IPS-NIHi11 (cell line): ENCODE measurements around the gene RAP1GAP2.

Source experiments
- DNase-seq: peaks from one replicate; pipeline ENCODE4 v3.0.0; 2012; ENCODE audit warnings: mixed read lengths, low spot score

RAP1GAP2 gene

DNA sequence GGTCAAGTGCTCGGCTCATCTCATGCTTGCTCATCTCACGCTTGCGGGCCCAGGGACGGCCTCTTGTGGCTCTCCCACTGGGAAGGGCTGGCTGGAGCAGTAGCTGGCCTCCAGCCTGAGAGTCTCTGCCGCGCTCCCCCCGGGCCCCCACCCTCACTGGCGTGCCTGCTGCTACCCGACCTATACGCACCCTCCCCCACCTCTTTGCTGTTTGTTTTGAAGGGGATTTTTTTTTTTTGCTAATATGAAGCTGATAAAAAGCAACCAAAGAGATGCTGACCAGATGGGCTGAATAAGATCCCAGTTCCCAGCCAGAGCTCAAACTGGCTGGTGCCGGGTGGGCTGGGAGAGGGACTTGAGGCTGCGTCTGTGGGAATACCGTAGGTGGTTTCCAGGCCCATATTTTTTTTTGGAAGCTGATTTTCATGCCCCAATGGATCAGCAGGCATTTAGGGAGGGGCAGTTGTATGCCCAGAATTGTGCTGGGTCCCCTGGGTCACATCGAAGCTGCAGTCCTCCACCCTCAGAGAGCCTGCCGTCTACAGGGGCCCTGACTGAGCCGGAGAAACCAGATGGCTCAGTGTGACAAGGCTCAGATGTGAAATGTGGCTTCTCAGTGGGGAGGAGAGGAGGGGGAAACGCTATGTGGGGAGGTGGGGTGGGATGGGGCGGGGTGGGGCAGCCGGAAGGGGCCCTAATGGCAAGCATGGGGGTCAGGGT, 115.0 kb downstream of the RAP1GAP2 start:
- no peak for DNase-seq

DNA sequence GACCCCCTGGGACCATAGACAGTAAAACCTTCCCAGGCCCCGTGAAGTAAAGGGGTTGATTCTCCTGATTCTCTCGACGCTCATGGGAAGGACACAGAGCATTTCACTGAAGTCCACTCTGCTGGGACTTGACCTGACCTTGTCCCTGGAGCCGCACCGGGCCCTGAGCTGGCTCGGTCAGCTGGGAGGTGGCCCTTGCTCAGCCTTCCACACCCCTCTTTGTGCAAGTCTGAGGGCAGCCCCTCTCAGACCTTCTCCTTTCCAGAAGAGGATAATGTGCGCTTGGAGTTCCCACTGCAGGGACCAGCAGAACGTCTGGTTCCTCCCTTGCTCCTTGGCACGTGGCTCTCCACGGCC, 115.5 kb downstream of the RAP1GAP2 start:
- no peak for DNase-seq

DNA sequence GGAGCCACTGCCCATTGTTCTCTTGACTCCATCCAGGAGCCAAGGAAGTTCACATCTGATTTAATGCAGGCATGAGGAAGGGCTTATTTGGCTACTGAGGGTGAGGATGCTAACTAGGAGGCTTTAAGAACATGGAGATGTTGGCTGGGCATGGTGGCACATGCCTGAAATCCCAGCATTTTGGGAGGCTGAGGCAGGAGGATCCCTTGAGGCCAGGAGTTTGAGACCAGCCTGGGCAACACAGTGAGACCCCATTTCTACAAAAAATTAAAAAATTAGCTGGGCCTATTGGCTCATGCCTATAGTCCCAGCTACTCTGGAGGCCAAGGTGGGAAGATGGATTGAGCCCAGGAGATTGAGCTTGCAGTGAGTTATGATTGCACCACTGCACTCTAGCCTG, 116.5 kb downstream of the RAP1GAP2 start:
- no peak for DNase-seq

DNA sequence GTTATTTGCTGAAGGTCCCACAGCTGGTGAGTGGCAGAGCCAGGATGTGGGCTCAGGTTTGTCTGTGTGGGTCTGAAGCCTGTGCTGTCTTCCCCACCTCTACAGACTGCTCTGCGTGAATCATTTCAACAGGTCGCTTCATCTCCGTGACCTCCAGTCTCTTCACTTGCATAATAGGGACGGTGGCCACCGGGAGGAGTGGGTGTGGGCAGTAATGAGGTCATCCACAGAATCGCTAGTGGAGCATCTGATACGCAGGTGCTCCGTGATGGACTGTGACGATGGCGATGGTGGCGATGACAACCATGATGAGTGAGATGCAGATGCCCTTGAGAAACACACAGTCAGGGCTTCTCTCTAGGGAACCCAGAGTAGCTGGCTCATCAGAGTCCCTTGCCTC, 120.2 kb downstream of the RAP1GAP2 start:
- DNase-seq = no peak

DNA sequence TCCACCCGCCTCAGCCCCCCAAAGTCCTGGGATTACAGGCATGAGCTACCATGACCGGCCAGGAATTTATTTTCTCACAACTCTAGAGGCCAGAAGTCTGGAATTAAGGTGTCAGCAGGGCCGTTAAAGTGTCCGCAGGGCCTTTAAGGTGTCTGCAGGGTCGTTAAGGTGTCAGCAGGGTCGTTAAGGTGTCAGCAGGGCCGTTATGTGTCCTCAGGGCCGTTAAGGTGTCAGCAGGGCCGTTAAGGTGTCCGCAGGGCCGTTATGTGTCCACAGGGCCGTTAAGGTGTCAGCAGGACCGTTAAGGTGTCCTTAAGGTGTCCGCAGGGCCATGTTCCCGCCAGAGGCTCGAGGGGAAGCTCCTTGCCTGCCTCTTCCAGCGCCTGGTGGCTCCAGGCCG, 125.2 kb downstream of the RAP1GAP2 start:
- DNase-seq = no peak

DNA sequence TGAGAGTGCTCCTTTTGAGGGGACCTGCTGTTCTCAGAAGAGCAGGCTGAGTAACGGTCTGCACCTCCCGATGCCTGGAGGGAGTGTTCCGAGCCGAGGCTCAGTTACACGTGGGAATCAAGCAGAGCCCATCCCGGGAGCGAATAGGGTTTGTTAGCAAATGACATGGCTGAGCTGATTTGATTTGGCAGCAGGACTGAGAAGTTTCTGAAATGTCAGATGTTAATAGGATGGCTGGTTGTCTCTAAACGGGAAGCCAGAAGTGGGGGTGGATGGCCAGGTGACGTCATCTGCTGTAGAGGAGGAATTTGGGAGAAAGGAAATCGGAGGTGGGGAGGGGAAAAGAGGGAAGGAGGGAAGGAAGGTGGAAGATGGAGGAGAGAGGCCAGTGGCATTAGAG, 128.0 kb downstream of the RAP1GAP2 start:
- peak; percentile 44 for DNase-seq

DNA sequence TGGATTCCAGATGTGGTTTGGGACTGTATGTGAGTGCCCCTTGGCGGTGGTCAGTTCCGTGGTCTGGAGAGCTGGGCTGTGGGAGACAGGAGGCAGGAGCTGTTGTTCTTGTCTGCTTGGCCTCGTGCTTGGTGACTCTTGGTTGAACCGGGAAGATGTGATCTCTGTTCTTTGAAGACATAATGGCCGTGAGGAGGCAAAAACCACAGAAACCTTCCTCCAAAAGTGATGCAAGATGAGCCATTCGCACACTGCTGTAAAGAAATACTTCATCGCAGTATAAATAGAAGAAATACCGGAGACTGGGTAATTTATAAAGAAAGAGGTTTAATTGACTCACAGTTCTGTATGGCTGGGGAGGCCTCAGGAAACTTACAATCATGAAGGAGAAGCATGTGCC, 128.8 kb downstream of the RAP1GAP2 start:
- DNase-seq = no peak

DNA sequence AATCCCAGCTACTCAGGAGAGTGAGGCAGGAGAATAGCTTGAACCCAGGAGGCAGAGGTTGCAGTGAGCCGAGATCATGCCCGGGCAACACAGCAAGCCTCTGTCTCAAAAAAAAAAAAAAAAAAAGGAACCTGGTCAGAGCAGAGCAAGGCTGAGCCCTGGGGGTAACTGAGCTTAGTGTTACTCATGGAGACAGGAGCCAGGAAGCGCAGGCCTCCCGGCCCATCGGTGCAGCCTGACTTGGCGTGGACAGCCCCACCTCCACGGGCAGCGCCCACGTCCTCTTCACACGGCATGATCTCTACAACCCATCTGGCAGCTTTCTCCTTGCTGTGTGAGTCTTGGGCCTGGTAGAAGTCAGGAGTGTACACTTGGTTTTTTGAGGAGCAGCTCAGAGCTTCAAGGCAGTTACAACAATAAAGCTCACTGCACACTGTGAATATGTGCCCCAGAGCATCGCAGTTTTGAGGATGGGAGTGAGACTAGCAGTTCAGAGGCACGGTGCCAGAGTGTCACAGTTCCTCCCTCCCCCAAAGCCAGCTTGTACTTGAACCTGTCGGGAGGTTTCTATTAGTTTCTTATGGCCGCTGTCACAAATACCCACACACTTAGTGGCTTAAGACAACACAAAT, 129.9 kb downstream of the RAP1GAP2 start:
- DNase-seq = no peak

DNA sequence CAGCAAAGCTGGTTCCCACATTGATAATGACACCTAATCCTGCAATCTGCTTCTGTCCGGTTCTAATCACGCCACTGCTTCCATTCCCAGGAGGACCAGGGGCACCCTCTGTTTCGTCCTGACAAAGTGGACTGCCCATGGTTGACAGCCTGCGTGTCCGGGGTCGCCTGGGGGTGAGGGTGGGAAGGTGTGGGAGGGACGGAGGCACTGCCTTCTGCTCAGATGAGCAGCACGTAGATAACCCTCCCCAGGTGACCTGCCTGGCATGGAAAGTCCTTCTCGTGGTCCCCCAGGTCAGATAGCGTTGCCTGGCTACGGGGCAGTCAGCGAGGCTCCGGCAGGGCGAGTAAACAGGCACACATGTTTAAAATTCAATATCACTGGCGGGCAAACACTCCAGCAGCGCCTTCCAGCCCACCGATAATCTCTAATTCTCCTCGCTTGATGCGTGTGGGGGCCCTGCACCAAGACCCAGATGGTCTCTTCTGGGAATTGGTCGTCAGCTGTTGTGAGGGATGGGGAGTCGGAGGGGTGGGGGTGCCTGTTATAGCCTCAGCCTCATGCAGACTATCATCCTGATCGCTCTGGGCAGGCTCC, 132.2 kb downstream of the RAP1GAP2 start:
- no peak for DNase-seq

DNA sequence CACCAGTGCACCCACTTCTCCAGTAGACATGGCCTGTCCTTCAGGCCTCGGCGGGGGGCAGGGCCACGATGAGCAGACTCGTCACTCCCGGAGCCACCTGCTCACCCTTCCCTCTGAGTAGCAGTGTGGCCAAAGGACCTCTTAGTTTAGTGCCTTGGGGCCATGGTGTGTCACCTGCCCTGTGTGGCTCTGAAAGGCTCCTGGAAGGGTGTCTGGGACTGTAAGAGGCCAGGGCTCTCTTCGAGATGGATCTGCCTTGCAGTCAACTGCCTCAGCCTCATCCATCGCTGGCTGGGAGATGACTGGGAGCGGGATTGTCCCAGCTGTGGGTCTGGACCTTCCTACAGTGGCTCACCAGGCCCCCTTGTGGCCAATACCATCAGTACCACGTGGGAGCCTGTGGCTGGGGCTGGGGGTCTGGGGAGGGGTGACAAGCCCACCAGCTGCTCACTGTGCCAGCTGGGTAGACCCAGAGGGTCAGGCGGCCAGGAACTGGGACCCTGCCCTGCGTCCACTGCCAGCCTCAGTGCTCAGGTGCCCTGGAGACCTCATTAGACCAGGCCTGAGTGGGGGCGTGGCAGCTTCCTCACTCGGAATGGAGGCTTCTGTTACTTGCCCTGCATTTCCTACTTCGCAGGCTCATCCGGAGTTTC, 133.8 kb downstream of the RAP1GAP2 start:
- DNase-seq = peak; percentile 88

DNA sequence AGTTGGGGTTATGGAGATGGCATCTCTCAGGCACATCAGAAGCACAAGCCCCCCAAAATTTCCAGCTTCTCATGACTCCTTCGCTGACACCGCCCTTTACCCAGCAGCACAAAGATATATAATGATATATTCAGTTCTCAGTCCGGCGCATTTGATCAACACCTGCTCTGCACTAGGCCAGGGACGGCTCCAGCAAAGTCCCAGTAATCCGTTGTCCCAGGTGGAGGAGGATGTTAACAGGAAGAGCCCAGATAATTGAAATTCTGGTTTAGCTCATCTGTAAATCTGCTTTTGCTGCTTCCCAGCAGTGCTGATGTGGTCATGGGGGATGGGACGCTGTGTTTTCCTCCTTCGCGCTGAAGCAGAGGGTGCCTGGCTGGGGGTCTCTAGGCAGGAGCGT, 135.6 kb downstream of the RAP1GAP2 start:
- DNase-seq = no peak

DNA sequence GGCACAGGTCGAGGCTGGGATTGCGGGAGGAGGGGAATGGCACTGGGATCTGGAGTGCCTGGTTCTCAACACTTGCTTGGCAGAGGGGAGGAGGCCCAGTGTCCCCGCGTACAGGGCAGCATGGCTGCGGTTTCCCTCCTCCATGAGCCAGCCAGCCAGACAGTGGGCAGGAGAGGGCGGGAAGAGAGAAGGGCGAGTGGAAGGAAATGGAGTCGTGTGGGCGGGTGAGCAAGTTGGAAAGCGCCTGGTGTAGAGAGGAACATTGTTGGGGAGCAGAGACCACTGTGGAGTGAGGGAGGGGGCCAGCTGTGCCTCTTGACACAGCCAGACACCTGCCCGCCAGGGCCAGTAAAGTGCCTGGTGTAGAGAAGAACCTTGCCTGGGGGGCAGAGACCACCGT, 136.7 kb downstream of the RAP1GAP2 start:
- DNase-seq = no peak

DNA sequence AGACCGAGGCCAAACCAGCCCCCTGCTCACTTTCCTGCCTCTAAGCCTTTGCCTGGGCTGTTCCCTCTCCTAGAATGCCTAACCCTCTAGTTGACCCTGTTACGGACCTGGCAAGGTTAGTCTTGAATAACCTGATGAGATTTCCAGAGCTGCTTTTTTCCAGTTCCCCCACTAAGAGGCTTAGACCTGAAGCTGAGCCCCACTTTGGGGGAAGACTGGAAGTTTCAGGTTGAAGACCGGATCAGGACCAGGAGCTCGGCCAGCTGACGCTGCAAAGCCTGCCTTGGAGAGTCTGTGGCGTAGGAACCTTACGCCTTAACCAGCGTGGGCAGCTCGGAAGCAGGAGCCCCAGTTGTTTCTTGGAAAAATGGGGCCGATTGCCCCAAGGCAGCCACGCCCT, 137.4 kb downstream of the RAP1GAP2 start:
- no peak for DNase-seq

DNA sequence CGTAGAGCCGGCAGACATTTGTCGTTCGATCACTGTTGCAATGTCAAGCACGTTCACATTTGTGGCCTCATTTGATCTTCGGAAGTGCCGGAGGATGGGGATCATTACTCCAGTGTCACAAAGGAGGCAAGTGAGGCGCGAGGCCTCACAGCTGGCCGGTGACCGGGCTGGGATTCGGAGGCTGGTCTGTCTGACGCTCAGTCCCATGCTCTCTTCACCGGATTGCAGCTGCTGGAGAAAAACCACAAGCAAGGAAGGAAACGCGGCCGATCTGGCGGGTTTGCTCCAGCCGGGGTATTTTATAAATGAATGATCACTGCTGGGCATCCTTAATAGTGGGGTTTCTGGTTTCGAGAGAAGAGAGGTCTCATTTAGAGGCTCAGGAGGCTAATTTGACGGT, 139.4 kb downstream of the RAP1GAP2 start:
- no peak for DNase-seq

DNA sequence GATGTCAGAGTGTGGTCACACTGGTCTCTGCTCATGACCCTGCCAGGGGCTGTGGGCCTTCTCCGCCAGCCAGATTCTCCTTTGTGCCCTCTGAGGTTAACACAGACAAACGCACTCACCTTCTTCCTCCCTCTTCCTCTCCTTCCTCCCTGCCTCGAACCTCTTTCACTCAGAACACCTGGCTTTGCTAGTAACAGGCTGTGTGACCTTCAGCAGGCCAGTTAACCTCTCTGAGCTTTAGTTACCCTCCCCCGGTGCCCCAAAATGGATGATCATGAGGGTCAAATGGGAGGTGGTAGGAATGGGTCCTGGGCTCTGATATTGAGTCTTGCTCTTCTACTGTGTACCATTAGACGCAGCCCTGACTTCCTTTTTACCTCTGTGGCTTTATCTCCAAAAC, 140.1 kb downstream of the RAP1GAP2 start:
- DNase-seq = no peak

DNA sequence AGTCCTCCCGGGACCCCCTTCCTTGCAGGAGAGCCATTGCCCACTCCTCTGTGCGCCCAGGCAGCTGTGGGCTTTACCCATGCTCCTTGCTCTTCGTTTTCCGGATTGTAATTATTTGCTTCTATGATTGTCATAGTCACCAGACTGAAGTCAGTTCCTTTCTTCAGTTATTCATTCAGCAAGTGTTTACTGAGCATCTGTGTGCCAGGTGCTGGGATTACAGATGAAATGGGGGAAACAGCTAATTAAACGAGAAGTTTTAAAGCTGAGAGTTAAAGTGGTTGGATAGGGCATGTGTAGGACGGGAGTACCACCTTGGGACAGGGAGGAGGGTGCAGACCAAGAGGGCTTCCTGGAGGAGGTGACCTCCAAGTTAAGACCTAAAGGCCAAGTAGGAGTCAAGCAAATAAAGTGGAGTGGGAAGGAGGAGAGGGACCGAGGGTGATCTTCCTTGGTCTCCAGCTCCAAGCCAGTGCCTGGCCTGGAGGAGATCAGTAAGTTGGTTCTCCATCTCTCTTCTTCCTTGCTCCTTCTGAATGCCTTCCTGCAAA, 140.6 kb downstream of the RAP1GAP2 start:
- no peak for DNase-seq

DNA sequence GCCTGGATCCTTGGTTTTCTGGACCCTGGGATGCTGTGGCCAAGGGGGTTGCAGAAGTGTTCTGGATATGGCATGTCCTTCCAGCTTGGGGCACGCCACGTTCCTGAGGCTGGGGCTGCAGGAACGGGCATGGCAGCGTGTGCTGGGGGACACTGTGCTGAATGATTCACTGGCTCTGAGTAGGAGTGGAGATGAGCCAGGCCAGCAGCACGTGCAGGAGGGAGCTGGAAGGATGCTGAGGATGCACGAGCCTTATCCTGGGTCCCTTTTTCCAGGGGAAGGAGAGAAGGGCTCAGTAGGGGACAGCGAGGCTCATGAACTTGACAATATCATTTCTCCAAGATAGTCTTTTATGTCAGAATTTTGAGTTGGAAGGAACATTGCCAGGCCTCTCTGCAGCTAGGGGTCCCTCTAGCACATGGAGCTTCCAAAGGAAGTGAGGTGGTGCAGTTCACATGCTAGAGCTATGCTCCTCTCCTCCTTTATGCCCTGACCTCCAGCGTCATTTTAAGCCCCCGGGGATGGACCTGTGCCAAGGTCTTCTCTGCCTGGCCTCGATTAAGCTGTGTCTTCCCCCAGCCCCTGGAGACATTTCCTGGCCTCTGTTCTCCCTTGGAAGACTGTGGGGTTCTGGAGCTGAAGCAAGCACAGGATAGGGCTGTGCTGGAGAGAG, 141.2 kb downstream of the RAP1GAP2 start:
- DNase-seq = no peak

DNA sequence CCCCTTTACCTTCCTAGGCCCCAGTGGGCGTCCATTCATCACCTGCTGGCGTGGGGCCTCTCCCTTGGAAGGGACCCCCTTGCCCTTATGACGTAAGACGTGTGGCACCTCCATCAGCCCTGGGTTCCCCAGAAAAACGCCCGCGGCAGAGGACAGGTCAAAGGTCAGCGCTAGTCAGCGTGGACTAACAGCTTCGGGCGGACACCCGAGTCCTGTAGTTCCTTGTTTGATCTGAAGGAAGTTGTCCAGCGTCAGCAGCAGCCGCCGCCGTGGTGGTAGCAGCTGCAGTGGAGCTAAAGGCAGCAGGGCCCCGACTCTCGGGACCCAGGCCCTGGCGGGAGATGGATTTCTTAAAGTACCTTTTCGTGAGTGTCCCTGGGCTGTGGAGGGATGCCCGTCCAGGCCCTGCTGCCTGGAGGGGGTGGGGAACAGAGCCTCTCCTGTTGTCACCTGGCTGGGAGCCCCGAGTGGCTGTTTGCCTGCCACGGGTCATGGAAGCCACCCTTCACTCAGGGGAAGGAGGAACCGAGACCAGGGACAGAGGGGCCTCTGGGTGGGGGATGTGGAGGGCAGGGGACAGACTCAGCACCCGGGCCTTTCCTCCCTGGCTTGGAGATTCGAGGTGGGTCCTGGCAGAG, 143.6 kb downstream of the RAP1GAP2 start:
- DNase-seq = no peak

DNA sequence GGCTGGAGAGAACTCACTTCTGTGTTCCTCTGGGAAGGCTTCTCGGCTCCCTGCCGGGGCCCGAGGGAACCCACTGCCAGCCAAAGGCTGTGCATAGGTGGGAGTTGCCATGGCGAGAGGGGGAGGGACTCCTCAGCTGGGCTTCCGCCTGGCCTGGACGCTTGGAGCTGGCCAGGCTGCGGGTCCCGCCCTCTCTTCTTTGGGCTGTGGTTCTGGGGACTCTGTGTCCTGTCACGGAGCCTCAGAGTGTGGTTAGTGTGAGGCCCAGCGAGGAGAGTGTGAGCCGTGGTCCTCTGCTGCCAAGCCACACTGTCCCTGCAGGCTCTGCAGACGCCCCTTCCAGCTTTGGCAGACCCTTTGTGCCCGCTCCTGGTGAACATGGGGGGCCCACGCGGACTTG, 144.1 kb downstream of the RAP1GAP2 start:
- DNase-seq = peak; percentile 85

DNA sequence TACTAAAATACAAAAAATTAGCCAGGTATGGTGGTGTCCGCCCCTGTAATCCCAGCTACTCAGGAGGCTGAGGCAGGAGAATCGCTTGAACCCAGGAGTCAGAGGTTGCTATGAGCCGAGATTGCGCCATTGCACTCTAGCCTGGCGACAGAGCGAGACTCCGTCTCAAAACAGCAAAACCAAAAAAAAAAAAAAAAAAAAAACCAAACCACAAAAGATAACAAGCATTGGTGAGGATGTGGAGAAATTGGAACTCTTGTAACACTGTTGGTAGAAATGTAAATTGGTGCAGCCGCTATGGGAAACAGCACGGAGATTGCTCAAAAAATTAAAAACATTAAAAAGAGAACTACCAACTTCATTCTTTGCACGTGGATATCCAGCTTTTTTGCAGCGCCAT, 147.7 kb downstream of the RAP1GAP2 start:
- no peak for DNase-seq

DNA sequence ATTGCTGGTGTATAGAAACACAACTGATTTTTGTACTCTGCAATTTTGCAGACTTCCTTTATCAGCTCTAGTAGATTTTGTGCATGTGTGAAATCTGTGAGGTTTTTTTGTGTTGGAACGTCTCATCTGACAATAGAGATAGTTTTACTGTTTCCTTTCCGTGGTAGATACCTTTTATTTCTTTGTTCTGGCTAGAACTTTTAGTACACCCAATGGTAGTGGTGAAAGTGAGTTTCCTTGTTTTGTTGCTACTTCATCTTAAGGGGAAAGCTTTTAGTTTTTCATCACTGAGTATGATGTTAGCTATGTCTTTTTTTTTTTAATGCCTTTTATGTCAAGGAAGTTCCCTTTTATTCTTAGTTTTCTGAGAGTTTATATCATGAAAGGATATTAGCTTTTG, 149.1 kb downstream of the RAP1GAP2 start:
- no peak for DNase-seq

DNA sequence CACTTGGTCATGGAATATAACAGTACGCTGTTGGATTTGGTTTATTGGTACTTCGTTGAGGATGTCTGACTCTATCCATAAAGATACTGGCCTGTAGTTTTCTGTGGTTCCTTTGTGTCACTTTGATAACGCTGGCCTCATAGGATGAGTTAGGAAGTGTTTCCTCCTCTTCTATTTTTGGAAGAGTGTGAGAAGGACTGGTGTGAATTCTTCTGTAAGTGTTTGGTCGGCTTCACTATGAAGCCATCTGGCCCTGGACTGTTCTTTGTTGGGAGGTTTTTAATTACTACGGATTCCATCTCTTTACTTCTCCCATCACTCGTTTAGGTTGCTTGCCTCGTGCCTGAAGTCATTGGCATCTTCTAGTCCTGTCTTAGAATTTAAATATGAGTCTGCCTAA, 149.9 kb downstream of the RAP1GAP2 start:
- DNase-seq = no peak
